ENCODE data around the gene HOTAIR.

The HOTAIR gene

DNA sequence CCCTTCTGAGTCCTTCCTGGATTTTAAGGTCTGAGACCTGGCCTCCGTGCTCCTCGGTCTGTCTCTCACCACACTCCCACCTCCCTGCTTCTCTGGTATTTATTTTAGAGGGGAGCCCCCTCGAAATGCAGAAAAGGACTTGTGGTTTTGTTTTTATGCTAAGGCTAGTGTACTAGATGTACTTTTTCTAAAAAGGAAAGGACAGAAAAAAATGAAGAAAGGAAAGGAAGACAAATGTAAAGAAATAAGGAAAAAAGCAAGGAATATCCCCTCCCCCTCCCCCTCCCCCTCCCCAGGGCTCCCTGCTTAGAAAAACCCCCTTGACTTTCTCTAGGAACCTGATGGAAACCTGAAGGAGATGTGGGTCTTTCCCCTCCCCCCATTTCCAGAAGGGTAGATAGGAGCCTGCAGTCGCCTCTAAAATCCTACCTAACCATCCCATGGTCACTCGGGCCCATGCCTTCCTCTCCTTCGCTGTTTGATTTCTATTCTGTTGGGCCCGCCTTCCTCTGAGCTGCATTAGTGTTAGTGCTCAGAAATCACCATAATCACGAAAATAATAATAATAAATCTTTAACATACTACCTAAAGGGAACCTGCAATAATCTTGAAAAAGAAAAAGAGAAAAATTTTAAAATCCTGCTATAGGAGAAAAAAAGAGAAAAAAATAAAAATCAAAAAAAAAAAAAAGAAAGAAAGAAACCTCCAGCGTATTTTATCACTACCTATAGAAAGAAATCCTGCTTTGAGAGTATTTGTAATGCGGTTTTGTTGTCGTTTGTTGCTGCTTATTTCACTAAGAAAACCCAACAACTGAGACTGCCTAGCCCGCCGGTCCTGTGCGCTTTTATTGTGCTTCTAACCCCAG is 37.1 kb upstream of the HOTAIR start:
- no peak for FAIRE-seq

DNA sequence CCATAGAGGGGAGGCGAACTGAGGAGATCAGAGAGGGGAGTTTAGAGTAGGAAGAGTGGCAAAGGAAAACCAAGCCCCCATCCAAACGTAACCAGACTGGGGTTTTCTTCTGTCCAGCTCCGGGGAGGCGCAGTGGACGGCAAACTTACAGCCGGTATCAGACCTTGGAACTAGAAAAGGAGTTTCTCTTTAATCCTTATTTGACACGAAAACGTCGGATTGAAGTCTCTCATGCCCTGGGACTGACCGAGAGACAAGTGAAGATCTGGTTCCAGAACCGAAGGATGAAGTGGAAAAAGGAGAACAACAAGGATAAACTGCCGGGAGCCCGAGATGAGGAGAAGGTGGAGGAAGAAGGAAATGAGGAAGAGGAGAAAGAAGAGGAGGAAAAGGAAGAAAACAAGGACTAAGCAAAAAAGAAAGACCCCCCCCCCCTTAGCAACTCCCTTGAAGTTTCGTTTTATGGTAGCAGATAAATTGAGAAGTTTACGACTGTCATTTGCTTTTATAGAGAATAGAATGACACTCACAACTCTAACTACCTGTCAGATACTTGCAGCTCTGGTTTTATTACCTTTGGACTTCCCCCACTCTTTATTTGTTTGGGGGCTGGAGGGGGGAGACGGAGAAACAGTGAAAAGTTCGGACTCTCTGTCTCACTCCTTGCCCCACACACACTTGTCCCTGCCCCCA is 36.4 kb upstream of the HOTAIR start:
- FAIRE-seq, result no peak
- no peak for DNase-seq (ENCODE audit: low spot score)

More for the DNA sequence above, 37.1 kb upstream of the HOTAIR start:
- no peak for DNase-seq (ENCODE audit: low spot score)

DNA sequence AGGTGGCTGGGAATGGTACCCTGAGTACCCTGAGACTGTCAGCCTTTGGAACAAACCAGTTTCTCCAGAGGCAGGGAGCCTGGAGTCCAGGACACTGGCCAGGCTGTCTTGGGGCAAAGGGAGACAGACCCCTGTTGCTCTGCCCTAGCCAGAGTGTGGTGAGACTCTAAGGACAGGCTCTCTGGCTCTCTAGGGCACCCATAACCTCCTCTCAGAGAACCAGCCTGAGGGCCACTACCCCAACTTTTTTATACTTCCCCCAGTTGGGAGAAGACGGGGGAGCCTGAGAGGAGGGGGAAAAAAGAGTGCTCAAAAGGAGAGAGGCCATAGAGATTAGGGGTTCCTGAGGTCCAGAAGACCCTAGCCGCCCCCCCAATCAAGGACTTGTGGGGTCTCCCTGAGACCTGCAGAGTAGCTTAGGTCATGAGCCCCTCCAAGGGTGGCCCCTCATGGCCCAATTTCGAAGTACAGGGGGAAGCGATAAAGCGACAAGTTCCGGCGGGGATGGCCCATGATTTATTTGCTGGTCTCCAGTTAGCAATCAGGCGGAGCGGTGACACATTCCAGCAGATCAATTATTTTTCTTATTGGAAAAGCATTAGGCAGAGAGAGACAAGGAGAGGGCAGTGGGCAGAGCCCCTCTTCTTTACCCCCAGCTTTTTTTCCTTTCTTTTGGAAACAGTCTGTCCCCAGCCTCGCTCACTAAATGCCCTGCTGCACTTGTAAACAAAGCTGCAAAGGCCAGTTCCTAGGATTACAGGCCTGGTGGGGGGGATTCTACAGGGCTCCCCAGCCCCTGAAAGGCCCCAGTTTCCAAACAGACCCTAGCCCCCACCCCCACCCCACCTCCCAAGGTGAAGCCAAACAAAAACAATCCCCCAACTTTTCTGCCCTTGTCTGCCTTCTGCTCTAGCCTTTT is 35.6 kb upstream of the HOTAIR start:
- FAIRE-seq, result no peak
- no peak for DNase-seq (ENCODE audit: low spot score)

DNA sequence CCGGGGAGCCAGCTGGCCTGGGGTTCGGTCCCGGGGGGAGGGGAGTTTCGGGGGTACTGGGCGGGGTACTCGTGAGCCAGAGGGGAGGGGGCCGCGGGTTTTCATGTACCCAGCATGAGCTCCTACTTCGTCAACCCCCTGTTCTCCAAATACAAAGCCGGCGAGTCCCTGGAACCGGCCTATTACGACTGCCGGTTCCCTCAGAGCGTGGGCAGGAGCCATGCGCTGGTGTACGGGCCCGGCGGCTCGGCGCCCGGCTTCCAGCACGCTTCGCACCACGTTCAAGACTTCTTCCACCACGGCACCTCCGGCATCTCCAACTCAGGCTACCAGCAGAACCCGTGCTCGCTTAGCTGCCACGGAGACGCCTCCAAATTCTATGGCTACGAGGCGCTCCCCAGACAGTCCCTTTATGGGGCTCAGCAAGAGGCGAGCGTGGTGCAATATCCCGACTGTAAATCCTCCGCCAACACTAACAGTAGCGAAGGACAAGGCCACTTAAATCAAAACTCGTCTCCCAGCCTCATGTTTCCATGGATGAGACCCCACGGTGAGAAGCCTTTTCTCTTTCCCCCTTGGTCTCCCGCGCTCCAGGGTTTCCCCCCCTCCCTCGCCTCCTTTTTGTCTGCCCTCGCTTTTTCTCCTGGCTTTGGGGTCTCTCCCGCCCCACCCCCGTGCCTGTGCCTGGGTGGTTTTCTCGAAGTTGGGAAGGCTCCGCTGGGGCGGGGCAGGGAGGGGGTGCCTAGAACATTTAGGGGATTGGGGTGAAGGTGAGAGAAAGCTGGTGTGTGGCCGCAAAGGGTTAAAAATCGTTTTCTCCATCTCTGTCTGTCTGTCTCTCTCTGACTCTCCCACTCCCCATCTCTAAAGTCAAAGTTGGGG is 34.7 kb upstream of the HOTAIR start:
- peak; percentile 42 for DNase-seq (ENCODE audit: low spot score)
- FAIRE-seq, result no peak

DNA sequence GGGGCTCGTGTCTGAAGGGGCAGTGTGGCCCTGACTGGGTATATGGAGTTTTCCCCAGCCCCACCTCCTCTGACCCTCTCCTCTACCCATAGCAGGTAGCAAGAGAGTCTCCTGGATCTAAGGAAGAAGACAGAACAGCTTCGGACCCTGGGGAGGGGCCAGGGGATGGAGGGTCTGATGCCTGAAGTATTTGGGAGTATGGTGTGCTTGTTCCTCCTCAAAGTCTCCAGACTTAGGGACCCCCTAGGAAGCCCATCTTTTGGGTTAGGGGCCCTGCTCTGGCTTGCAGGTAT is 33.5 kb upstream of the HOTAIR start:
- DNase-seq (ENCODE audit: low spot score), result no peak
- FAIRE-seq, result no peak

DNA sequence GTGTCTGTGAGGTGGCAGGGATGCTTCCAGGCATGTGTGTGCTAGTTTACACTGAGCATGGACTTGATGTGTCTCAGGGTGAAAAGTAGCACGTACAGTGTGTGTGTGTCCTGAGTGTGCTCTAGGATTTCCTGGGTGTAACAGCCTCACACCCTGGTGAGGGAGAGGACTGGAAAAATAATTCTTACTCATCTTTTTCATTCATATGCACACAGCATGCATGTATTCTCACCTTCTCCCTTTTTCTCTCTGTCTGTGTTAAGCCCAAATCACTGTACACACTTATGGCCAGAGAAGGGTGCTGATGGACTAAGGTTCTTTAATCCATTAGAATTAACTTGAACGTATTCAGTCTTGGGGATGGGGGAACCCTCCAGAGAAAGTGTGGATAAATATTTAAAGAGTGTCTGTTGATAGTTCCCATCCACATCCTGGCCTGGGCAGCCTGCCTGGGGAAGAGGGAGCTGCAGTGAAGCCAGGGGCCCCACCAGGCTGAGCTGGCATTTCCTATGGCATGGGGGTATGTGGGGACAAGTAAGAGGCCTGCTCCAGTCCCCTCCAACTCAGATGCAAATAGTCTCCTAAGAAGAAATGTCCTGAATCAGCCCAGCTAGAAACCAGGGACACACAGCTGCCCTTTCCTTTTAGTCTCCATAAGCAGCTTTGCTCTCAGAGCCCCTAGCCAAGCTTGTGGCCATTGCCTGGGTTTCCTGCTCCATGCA is 32.9 kb upstream of the HOTAIR start:
- DNase-seq (ENCODE audit: low spot score), result no peak

DNA sequence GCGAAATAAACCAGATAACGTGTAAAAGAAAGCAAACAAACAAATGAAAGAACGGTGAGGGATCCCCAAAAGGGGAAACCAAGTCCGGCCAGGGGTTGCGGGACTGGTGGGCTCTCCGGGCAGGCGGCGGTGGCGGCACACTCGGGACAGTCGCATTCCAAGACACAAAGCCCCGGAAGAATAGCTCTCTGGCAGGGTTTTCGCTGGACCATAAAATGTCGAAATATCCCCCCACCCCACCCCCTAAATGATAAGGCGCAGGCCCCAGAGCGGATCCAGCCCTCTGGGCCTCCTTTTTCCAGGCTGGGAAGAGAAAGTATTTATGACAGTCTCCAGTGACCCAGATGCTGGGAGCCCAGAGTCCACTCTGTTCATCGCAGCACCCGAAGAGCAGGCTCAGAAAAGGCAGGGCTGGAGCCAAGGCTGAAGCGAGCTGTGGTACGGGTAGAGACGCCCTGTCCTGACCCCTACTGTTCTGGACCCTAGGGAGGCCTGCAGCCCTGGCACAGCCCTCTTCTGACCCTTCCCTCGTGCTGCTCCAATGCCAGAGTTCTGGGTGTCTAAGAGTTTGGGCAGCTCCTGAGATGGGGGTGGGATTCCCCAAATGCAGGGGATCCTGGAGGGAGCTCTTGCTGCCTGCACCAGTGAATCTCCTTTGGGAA is 31.9 kb upstream of the HOTAIR start:
- DNase-seq (ENCODE audit: low spot score), result no peak
- FAIRE-seq, result no peak

More for the DNA sequence above, 32.9 kb upstream of the HOTAIR start:
- FAIRE-seq, result no peak

DNA sequence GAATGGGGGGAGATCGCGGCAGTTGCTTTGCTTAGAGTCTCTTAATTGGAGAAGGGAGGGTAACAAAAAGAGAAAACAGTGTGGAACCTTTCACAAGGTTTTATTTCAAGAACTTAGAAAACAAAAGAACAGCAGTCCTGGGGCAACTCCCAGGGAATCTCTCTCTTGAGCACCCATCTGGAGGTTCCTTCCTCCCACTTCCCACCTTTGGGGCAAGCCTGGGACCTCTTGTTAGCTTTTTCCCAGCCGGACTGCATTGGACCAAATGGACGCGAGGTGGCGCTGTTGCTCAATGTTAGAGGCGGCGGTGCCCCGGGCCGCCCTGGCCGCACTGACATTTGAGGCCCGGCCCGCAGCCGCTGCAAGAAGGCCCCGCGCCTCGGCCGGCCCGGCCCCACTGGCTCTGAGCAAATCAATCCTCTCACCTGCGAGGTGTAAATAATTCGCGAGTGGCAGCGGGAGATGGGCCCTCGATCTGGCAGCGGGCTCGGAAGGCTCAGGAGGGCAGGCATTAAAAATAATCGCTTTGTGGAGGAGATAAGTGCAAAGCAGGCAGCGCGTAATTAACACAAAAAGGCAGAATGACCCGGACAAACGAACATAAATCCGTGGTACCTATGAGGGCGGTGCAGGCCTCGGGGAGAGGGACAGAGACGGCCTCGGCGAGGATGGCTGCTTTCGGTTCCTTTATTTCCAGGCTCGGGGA is 31.3 kb upstream of the HOTAIR start:
- FAIRE-seq (peak; percentile 37), DNase-seq (ENCODE audit: low spot score) (peak; percentile 83)

DNA sequence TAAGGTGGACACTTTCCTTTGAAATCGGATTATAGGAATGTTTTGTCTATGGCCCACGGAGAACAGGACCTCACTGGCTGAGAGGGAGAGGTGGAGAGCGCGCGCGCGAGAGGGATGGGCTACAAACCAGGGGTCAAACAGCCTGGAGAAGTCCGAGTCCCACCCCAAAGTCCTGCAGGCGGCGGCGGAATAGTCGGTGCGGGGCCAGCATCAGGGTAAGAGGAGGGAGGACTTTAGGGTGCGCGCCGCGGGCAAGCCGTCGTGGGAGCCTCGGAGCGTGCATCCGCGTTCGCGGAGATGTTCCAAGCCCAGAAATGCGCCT is 30.7 kb upstream of the HOTAIR start:
- DNase-seq (ENCODE audit: low spot score), result no peak
- FAIRE-seq, result no peak

DNA sequence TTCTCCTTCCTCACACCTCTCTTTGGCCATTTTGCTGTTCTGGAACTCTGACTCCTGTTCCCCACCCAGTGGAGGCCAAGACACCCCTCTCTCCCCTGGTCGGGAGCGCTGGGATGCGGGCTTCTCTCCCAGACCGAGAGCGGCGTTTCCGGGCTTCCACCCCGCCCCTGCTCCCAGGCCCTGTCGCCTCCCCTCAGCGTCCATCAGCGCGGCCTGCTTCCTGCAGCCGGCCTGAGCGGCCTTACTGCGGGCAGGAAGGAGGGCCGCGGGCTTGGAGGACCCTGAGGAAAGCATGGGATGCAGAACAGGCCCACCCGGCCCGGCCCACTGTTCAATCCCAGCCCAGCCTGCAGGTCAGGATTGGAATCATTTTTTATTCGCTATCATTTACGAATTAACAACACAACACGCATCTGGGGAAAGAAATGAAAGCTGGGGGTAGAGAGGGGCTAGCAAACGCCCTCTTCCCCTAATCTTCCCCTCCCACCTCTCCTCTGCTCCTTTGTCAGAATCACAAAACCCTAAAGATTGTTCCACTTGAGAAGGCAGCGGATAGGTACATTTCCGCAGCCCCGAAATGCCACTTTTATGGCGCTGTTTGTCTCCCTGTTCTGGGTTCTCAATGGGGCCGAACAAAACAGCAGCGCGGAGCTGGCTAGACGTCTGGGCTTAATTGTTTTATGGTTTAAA is 30.2 kb upstream of the HOTAIR start:
- DNase-seq (ENCODE audit: low spot score) (no peak), FAIRE-seq (no peak)

DNA sequence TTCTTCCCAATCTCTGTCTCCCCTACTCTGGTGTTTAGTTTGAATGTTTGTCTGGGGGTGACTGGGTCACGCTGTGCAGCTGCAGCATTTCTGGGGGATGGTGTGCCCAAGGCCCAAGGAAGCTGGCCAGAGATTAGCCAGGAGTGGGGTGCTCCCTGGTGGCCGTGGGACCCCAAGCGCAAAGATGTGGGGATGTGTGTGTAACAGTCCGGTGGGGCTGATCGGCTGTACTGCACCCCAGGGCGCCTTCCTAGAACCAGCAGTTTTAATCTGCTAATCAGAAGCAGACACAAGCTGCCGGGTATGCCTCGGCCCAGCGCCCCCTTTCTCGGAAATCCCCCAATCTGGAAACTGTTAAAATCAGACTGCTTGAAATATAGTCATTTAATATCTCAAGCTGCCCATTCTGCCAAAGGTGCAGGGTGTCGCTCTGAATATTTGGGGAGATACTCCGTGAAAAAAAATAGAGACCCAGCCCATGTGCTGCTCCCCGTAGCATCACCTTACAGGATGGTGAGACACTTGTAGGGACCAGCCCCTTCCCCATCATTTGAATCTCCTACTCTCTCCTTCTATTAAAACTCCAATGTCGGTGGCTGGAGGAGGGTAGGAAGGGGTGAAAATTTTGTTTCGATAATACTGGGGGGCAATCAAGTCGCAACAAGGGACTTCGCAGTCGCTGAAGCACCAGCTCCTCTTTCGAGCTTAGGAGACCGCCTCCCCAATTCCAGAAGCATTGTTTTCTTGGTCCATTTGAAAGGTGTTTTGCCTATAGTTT is 29.5 kb upstream of the HOTAIR start:
- FAIRE-seq, result no peak
- no peak for DNase-seq (ENCODE audit: low spot score)

DNA sequence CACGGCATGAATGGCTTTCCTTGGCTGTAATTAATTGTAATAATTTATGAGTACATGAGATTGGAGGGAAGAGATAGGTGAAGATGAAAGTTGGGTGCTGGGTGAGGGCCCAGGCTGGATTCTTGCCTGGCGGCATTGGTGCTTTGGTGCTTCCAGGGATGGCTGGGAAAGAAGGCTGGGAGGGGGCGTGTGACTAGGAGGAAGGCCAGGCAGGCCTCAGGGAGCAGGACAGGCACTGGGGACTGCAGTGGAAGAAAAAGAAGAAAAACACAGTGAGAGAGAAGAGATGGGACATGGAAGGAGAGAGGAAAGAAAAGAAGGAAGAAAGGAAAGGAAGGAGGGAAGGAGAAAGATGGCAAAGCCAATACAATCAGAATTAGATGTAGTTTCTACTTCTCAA is 28.9 kb upstream of the HOTAIR start:
- no peak for DNase-seq (ENCODE audit: low spot score)
- no peak for FAIRE-seq

DNA sequence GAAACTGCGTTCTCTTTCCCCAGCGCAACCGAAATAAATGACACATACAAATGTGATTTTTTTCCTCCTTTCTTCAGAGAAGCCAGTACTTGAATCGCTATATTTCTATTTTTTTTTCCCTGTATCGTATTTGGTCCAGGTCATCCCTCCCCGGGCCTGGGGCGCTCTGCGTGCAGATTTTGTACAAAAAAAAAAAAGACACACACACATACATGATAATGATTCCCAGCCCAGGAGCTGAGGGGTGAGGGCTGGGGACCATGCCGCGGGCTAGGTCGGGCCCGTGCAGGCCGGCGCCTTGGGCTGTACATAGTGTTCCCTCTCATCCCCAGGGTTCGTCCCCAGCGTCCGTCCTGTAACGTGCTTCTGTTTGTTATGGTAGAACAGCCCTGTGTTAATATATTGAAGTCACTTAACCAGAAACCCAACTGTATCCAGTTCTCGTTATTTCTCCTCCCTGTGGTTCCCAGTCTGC is 28.2 kb upstream of the HOTAIR start:
- DNase-seq (ENCODE audit: low spot score) (no peak), FAIRE-seq (no peak)

DNA sequence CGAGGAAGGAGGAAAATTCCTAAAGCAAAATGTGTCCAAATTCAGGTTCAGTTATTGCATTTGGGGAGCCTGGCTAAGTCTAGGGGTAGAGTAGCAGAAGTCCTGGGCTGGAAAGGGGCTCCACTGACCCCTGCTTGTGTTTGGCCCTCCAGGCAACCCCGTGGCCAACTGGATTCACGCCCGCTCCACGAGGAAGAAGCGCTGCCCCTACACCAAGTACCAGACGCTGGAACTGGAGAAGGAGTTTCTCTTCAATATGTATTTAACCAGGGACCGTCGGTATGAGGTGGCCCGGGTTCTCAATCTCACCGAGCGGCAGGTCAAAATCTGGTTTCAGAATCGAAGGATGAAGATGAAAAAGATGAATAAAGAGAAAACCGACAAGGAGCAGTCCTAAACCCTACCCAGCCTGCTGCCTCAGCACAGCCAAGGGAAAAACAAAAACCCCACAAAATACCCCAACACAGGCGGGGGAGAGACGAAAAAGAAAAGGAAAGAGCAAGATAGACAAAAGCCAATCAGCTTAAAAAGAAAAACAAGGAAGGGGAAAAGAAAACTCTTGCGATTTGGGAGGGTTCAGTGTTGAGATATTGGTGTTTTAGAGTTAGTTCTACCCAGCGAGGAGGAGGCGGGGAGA is 27.6 kb upstream of the HOTAIR start:
- FAIRE-seq, result no peak
- DNase-seq (ENCODE audit: low spot score), result no peak

DNA sequence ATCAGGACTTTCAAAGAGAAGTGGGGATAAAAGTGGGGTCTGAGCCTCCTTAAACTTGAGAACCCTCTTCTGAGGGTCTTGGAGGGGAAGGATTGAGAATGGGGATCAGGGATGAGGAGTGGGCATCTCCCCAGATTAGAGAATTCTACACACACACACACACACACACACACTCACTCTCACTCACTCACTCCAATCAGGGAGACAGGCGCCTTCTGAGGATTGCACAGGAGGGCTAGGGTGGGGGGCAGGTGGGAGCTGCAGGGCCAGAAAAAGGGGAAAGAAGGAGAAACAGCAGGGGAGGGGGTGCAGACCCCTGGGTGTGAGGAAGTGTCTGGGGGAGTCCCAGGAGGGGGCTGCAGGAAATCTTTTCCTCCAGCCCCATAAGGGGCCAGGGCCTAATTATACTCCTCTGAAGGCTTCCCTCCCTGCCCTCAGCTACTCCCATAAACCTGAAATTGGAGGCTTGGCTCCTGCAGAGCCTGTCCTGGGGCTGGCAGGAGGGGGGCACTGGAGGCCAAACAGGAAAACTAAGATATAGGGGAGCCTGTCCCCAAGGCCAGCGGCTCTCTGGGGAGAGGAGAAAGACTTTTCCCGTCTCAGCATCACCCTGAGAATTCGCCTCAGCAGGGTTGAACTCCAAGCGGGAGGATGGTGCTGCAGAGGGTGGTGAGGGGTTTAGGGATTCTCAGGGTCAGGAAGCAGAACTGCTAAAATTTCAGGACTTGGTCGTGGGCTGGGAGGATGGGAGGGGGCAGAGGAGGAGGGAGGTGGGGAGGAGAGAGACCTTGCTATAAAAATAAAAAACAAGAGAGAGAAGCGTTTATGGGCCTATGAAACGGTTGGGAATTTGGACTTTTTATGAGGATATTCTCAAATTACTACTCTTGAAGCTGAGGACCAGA is 26.8 kb upstream of the HOTAIR start:
- no peak for FAIRE-seq

More for the DNA sequence above, 26.8 kb upstream of the HOTAIR start:
- DNase-seq (ENCODE audit: low spot score), result no peak

Measured in urothelium cell line (cell line).